Osteocyte (in vitro differentiated cells): Measurements from ENCODE around the gene TBRG4. TPM values are rescaled to one million over a fixed set of nuclear protein-coding genes. Genes with fewer than 3 reads are reported as not detected.

Experiments
- DNase-seq: peaks from one replicate; pipeline ENCODE4 v3.0.0; 2021; ENCODE audit warnings: mixed read lengths; ENCODE audit not compliant: unreplicated experiment; ENCODE audit errors: extremely low spot score
- H3K27ac Mint-ChIP-seq: one replicate; pipeline ENCODE4 v1.8.0; 2021; ENCODE audit warnings: mild to moderate bottlenecking, mixed read lengths; ENCODE audit not compliant: unreplicated experiment
- H3K27me3 Mint-ChIP-seq: one replicate; pipeline ENCODE4 v1.8.0; 2021; ENCODE audit warnings: mixed read lengths; ENCODE audit not compliant: unreplicated experiment
- H3K36me3 Mint-ChIP-seq: one replicate; pipeline ENCODE4 v1.8.0; 2021; ENCODE audit warnings: mixed read lengths; ENCODE audit not compliant: unreplicated experiment
- H3K4me1 Mint-ChIP-seq: one replicate; pipeline ENCODE4 v1.8.0; 2021; ENCODE audit warnings: mixed read lengths; ENCODE audit not compliant: unreplicated experiment
- H3K4me3 Mint-ChIP-seq: one replicate; pipeline ENCODE4 v1.8.0; 2021; ENCODE audit warnings: mild to moderate bottlenecking, moderate library complexity, mixed read lengths; ENCODE audit not compliant: unreplicated experiment
- H3K9me3 Mint-ChIP-seq: one replicate; pipeline ENCODE4 v1.8.0; 2021; ENCODE audit warnings: mixed read lengths; ENCODE audit not compliant: unreplicated experiment
- total RNA-seq: library from RNA; stranded (reverse); gene quantifications from 2 replicates; pipeline ENCODE4 v1.2.1, GENCODE V29; 2021
- TF ChIP-seq, protein P1 (sequence below): fragments of 200-600 bp; sonication (generic); IDR thresholded peaks from 2 replicates; pipeline ENCODE4 v1.5.0; 2021; ENCODE audit warnings: antibody characterized with exemption, mild to moderate bottlenecking, moderate library complexity

Gene TBRG4
- total RNA-seq, 1 donor from 2014 or later: 54.9 TPM

DNA sequence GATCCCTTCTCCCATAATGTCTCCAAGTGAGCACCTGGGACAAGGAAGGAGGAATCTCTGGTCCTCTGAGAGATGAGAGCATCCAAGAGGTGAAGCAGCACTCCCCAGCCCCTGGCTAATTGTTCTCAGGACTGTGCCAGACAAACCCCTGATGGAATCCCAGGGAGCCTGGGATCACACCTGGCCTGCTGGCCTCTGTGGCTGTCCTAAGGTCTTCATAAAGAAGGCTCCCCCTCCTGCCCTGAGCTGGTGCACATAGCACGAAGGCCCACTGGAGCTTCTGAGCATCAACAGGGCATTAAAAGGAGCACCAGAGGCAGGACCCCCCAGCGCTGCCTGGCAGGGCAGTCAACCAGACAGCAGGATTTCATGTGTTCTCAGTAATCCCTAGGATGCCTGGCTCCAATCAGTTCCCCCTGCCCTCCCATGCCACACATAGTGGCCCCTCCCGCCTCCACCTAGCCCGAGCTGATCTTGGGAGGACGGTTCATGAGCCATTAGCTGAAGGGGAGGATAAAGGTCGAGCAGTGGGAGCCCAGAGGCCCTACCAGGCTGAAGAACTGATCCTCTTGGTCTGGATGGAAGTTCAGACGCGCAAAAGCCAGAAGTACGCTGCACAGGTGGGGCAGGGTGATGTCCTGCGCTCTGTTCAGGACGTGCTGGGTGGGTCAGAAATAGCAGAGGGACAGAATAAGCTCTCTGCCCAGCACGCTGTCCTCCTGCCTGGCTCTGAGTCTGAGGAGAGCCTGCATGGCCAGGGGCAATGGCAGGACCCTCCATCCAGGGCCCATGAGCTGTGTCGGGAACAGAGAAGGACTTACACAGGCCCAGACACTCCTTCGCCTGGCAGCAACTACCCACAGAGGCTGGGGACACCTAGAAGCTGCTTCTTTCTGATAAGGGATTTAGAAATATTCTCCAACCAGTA, 8.4 kb downstream of the TBRG4 start:
- H3K36me3 Mint-ChIP-seq: peaks cover 27% of the 10 kb centered on the region
- DNase-seq: no peak
- TF ChIP-seq, protein P1, sequence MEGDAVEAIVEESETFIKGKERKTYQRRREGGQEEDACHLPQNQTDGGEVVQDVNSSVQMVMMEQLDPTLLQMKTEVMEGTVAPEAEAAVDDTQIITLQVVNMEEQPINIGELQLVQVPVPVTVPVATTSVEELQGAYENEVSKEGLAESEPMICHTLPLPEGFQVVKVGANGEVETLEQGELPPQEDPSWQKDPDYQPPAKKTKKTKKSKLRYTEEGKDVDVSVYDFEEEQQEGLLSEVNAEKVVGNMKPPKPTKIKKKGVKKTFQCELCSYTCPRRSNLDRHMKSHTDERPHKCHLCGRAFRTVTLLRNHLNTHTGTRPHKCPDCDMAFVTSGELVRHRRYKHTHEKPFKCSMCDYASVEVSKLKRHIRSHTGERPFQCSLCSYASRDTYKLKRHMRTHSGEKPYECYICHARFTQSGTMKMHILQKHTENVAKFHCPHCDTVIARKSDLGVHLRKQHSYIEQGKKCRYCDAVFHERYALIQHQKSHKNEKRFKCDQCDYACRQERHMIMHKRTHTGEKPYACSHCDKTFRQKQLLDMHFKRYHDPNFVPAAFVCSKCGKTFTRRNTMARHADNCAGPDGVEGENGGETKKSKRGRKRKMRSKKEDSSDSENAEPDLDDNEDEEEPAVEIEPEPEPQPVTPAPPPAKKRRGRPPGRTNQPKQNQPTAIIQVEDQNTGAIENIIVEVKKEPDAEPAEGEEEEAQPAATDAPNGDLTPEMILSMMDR: no peak
- no peaks in the 10 kb centered on the region for H3K9me3 Mint-ChIP-seq
- no peak overlapping the region for H3K27ac Mint-ChIP-seq
- no peak overlapping the region for H3K4me3 Mint-ChIP-seq
- peaks cover 3% of the 10 kb centered on the region for H3K4me1 Mint-ChIP-seq
- no peaks in the 10 kb centered on the region for H3K27me3 Mint-ChIP-seq

DNA sequence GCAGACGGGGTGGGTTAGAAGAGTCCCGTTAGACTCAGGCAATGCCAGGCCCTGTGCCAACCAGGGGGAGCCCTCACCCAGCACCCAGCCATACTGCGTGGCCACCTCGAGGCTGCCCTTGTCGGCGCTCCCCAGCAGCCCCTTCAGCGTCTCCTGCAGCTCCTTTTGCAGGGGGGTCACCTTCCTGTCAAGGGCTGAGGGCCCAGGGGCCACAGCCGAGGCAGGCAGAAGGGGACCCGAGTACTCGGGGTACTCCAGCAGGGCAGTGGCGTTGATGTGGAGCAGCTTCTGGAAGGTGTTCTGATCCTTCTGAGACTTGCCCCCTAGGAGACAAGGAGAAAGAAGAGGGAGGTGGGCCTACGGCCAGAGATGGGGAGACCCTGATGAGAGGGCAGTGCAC, 9.7 kb downstream of the TBRG4 start:
- TF ChIP-seq, protein P1: no peak
- Mint-ChIP-seq H3K27me3 (no peaks in the 10 kb centered on the region), H3K4me3 (no peak overlapping the region), H3K4me1 (no peaks in the 10 kb centered on the region), H3K27ac (no peak overlapping the region), H3K36me3 (peaks cover 20% of the 10 kb centered on the region), H3K9me3 (no peaks in the 10 kb centered on the region)
- DNase-seq: no peak

DNA sequence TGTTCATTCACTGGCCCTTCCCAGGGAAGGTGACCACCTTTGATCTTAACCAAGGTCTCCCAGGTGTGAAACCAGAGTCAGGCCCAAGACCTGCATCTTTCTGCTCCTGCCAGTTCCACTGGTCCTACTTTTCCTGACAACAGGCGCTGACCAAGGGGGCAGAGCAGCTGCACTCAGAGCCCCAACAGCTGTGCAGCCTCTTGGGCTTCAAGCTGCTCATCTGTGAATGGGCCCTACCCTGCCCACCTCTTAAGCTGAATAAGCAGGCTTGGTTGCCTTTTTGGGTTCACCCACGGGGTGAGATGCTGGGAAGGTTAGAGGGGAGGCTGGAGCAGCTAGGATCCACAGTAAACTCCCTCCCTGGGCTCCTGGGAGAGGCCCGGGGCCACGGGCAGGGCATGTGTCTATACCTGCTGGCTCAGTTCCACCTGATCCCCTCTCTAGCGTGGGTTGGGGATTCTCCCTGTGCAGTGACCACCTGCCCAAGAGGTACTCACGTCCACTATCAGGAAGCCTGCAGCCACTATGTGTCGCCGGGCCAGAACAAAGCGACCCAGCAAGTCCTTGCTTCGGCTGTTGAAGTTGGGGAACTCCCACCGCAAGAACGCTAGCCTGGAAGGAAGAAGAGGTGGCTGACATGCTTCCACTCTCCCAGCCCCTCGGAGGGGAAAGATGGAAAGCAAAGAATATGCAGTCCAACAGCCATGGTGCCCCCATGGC, 10.6 kb downstream of the TBRG4 start:
- Mint-ChIP-seq H3K4me3 (no peak overlapping the region), H3K27ac (no peak overlapping the region), H3K4me1 (no peaks in the 10 kb centered on the region), H3K9me3 (no peaks in the 10 kb centered on the region), H3K27me3 (no peaks in the 10 kb centered on the region), H3K36me3 (peaks cover 20% of the 10 kb centered on the region)
- DNase-seq: no peak
- TF ChIP-seq, protein P1: no peak

DNA sequence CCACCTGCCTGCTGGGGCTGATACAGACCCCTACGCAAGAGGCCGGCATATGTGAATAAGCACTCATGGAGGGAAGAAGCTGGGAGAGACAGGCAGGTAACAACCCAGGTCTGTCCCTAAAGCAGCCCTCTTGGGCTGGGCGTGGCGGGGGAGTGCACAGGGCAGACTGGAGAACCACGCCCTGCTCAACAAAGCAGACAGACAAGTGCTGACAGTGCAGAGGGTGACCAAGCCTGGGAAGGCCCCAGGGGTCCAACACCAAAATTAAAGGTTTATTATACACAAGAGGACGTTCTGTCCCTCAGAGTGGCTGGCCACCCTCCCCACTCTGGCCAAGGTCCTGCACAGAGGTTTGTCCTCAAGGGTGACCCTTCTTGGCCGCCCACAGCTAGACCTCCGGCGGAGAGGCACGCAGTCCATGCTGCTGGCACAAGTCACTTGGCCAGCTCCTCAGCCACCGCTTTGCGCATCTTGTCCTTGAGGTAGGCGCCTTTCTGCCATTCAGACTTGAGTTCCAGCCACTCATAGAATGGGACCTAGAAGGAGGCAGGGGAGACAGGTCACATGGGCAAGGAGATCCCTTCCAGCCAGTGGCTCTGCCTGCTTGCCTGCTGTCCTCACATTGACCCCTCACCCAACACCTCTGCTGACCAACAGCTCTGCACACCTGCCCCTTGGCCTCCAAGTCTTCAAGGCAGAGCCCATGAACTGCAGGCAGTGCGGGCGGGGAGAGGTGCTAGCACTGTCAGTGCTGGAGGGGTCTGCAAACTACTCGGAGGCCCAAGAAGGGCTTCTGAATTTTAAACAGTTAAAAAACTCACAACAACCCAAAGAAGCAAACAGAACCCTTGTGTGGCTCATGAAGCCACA, 11.4 kb downstream of the TBRG4 start:
- Mint-ChIP-seq H3K4me1 (no peaks in the 10 kb centered on the region), H3K4me3 (no peak overlapping the region), H3K27me3 (no peaks in the 10 kb centered on the region), H3K36me3 (peaks cover 20% of the 10 kb centered on the region), H3K27ac (no peak overlapping the region), H3K9me3 (no peaks in the 10 kb centered on the region)
- DNase-seq: no peak
- TF ChIP-seq, protein P1: no peak
